CD4-positive, alpha-beta T cell treated with Interleukin-12 subunit alpha and Interleukin-12 subunit beta, for 1 hour (primary cell): ENCODE measurements around the gene ZNF362.

Experiments
- DNase-seq: peaks from one replicate; pipeline ENCODE4 v3.0.0-alpha.2; 2020

The ZNF362 gene

GRCh38 chr1:33329600-33330305 is 73.5 kb downstream of the ZNF362 start:
- DNase-seq: no peak

GRCh38 chr1:33330361-33330890 is 74.1 kb downstream of the ZNF362 start:
- DNase-seq: no peak

- no peak for DNase-seq
These were observed 74.6 kb downstream of the ZNF362 start for GRCh38 chr1:33330906-33331305.

- DNase-seq: no peak
These were observed 75.4 kb downstream of the ZNF362 start for GRCh38 chr1:33331444-33332356.

- DNase-seq: no peak
These were observed 76.1 kb downstream of the ZNF362 start for GRCh38 chr1:33332357-33332789.

GRCh38 chr1:33332881-33333280 is 76.6 kb downstream of the ZNF362 start:
- no peak for DNase-seq

GRCh38 chr1:33334081-33334552 is 77.8 kb downstream of the ZNF362 start:
- no peak for DNase-seq

- DNase-seq: no peak
These were observed 78.7 kb downstream of the ZNF362 start for GRCh38 chr1:33335020-33335419.

GRCh38 chr1:33336580-33336979 is 80.3 kb downstream of the ZNF362 start:
- no peak for DNase-seq

GRCh38 chr1:33337441-33337840 is 81.1 kb downstream of the ZNF362 start:
- no peak for DNase-seq

GRCh38 chr1:33338048-33338439 is 81.8 kb downstream of the ZNF362 start:
- DNase-seq: no peak

- DNase-seq: no peak
These were observed 82.3 kb downstream of the ZNF362 start for GRCh38 chr1:33338440-33339211.

GRCh38 chr1:33339413-33339812 is 83.1 kb downstream of the ZNF362 start:
- DNase-seq: no peak

- DNase-seq: no peak
These were observed 84.9 kb downstream of the ZNF362 start for GRCh38 chr1:33341190-33341589.

- DNase-seq: no peak
These were observed 85.9 kb downstream of the ZNF362 start for GRCh38 chr1:33342041-33342723.

GRCh38 chr1:33343539-33343938 is 87.2 kb downstream of the ZNF362 start:
- DNase-seq: no peak

GRCh38 chr1:33344896-33345560 is 88.7 kb downstream of the ZNF362 start:
- DNase-seq: no peak

GRCh38 chr1:33346533-33346926 is 90.2 kb downstream of the ZNF362 start:
- no peak for DNase-seq

- DNase-seq: no peak
These were observed 90.8 kb downstream of the ZNF362 start for GRCh38 chr1:33346927-33347649.

- no peak for DNase-seq
These were observed 91.3 kb downstream of the ZNF362 start for GRCh38 chr1:33347650-33347992.

GRCh38 chr1:33348194-33348593 is 91.9 kb downstream of the ZNF362 start:
- DNase-seq: no peak
